ENCODE measurements around the gene ZFP2.

Gene ZFP2

DNA sequence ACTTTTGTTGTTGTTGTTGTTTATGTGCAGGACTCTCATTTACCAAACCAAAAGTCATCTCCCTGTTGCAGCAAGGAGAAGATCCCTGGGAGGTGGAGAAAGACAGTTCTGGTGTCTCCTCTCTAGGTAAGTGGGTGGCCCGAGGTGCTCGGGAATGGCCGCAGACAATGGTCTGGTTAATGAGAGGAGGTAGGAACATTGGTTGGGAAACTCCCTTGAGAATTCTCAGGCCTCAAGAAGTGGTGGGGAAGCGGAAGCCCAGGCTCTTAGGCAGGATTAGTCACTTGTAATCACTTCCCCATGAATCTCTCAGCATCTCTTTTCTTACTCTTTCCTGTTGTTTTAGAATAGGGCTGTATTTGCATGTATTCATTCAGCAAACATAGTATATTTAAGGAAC lies 28.8 kb upstream of the ZFP2 start:
- H3K4me3 ChIP-seq (replicated peaks; ENCODE audit: insufficient read depth, low read length), result no peak overlapping the region
- no peak for DNase-seq (ENCODE audit: low read depth in 1 of 2, low spot score in 1 of 2)
- H3K27ac ChIP-seq (replicated peaks), result no peak overlapping the region
- TF ChIP-seq, protein P1, sequence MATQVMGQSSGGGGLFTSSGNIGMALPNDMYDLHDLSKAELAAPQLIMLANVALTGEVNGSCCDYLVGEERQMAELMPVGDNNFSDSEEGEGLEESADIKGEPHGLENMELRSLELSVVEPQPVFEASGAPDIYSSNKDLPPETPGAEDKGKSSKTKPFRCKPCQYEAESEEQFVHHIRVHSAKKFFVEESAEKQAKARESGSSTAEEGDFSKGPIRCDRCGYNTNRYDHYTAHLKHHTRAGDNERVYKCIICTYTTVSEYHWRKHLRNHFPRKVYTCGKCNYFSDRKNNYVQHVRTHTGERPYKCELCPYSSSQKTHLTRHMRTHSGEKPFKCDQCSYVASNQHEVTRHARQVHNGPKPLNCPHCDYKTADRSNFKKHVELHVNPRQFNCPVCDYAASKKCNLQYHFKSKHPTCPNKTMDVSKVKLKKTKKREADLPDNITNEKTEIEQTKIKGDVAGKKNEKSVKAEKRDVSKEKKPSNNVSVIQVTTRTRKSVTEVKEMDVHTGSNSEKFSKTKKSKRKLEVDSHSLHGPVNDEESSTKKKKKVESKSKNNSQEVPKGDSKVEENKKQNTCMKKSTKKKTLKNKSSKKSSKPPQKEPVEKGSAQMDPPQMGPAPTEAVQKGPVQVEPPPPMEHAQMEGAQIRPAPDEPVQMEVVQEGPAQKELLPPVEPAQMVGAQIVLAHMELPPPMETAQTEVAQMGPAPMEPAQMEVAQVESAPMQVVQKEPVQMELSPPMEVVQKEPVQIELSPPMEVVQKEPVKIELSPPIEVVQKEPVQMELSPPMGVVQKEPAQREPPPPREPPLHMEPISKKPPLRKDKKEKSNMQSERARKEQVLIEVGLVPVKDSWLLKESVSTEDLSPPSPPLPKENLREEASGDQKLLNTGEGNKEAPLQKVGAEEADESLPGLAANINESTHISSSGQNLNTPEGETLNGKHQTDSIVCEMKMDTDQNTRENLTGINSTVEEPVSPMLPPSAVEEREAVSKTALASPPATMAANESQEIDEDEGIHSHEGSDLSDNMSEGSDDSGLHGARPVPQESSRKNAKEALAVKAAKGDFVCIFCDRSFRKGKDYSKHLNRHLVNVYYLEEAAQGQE (IDR thresholded peaks at IDR 0.05; ENCODE audit: insufficient replicate concordance, low read depth), result no peak
- H3K27me3 ChIP-seq (ENCODE audit: insufficient read depth, poor library complexity, severe bottlenecking), result no peaks in the 10 kb centered on the region

DNA sequence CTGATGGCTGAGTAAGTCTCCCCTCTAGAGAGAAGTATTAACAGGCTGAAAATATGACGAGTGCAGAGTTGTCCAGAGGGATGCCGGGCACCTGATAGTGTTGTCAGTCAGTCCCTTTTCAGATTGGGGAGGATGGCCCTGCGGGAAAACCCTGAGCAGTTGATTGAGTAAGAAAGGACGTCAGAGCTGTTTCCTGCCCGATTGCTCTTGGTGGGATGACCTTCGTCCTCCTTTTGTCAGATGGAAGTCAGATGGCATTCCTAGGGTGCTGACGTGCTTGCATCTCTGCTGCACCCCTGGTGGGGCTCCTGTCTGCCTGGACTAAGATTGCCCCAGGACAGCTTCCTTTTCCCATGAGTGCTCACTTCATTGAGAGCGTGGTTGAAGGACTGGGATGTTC lies 26.1 kb upstream of the ZFP2 start:
- no peaks in the 10 kb centered on the region for H3K27me3 ChIP-seq (ENCODE audit: insufficient read depth, poor library complexity, severe bottlenecking)
- DNase-seq (ENCODE audit: low read depth in 1 of 2, low spot score in 1 of 2), result no peak
- no peak overlapping the region for H3K4me3 ChIP-seq (replicated peaks; ENCODE audit: insufficient read depth, low read length)
- TF ChIP-seq POLR2AphosphoS5 (IDR thresholded peaks at IDR 0.05; ENCODE audit: low read depth) (no peak), SPI1 (IDR thresholded peaks at IDR 0.05; ENCODE audit: borderline replicate concordance, low read depth) (no peak), GABPA (IDR thresholded peaks at IDR 0.05; ENCODE audit: low read depth) (no peak)
- TF ChIP-seq, protein P1 (IDR thresholded peaks at IDR 0.05; ENCODE audit: insufficient replicate concordance, low read depth), result no peak
- TF ChIP-seq, protein P2, sequence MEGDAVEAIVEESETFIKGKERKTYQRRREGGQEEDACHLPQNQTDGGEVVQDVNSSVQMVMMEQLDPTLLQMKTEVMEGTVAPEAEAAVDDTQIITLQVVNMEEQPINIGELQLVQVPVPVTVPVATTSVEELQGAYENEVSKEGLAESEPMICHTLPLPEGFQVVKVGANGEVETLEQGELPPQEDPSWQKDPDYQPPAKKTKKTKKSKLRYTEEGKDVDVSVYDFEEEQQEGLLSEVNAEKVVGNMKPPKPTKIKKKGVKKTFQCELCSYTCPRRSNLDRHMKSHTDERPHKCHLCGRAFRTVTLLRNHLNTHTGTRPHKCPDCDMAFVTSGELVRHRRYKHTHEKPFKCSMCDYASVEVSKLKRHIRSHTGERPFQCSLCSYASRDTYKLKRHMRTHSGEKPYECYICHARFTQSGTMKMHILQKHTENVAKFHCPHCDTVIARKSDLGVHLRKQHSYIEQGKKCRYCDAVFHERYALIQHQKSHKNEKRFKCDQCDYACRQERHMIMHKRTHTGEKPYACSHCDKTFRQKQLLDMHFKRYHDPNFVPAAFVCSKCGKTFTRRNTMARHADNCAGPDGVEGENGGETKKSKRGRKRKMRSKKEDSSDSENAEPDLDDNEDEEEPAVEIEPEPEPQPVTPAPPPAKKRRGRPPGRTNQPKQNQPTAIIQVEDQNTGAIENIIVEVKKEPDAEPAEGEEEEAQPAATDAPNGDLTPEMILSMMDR (IDR thresholded peaks at IDR 0.05; ENCODE audit: insufficient read depth, low read length), result no peak
- H3K27ac ChIP-seq (replicated peaks), result no peak overlapping the region

DNA sequence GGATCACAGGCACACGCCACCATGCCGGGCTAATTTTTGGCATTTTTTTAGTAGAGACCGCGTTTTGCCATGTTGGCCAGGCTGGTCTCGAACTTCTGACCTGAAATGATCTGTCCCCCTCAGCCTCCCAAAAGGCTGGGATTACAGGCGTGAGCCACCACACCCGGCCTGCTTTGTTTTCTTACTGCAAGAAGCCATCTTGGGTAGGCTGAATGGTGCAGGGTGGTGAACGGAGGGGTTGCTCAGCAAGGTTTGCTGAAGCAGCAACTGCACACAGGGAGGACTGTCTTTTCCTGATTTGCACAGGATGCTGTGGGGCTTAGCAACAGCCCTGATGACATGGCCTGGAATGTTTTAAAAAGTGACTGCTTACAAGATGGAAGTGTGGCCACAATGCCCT lies 25.3 kb upstream of the ZFP2 start:
- no peaks in the 10 kb centered on the region for H3K27me3 ChIP-seq (ENCODE audit: insufficient read depth, poor library complexity, severe bottlenecking)
- no peak overlapping the region for H3K27ac ChIP-seq (replicated peaks)
- TF ChIP-seq SPI1 (IDR thresholded peaks at IDR 0.05; ENCODE audit: borderline replicate concordance, low read depth) (no peak), POLR2AphosphoS5 (IDR thresholded peaks at IDR 0.05; ENCODE audit: low read depth) (no peak), GABPA (IDR thresholded peaks at IDR 0.05; ENCODE audit: low read depth) (no peak)
- TF ChIP-seq, protein P2 (IDR thresholded peaks at IDR 0.05; ENCODE audit: insufficient read depth, low read length), result no peak
- TF ChIP-seq, protein P1 (IDR thresholded peaks at IDR 0.05; ENCODE audit: insufficient replicate concordance, low read depth), result no peak
- H3K4me3 ChIP-seq (replicated peaks; ENCODE audit: insufficient read depth, low read length), result no peak overlapping the region
- no peak for DNase-seq (ENCODE audit: low read depth in 1 of 2, low spot score in 1 of 2)

DNA sequence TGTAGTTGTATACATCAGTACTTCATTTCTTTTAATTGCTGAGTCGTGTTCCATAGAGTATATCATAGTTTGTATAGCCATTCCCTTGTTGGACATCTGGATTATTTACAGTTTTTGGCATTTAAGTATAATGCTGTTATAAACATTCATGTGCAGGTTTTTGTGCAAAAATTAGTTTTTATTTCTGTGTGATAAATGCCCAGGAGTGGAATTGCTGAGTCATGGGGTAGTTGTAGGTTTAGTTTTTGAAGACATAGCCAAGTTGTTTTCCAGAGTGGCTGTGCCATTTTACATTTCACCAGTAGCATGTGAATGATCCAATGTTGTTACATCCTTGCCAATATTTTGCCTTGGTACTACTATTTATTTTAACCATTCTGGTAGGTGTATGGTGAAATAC lies 23.4 kb upstream of the ZFP2 start:
- H3K27ac ChIP-seq (replicated peaks), result no peak overlapping the region
- TF ChIP-seq, protein P1 (IDR thresholded peaks at IDR 0.05; ENCODE audit: insufficient replicate concordance, low read depth), result no peak
- TF ChIP-seq SPI1 (IDR thresholded peaks at IDR 0.05; ENCODE audit: borderline replicate concordance, low read depth) (no peak), GABPA (IDR thresholded peaks at IDR 0.05; ENCODE audit: low read depth) (no peak), POLR2AphosphoS5 (IDR thresholded peaks at IDR 0.05; ENCODE audit: low read depth) (no peak)
- TF ChIP-seq, protein P2 (IDR thresholded peaks at IDR 0.05; ENCODE audit: insufficient read depth, low read length), result no peak
- DNase-seq (ENCODE audit: low read depth in 1 of 2, low spot score in 1 of 2), result no peak
- no peaks in the 10 kb centered on the region for H3K27me3 ChIP-seq (ENCODE audit: insufficient read depth, poor library complexity, severe bottlenecking)
- H3K4me3 ChIP-seq (replicated peaks; ENCODE audit: insufficient read depth, low read length), result no peak overlapping the region

Data from HL-60 (cell line).